ENCODE measurements around the gene ABCC2. TPM values are rescaled to one million over a fixed set of nuclear protein-coding genes. Genes with fewer than 3 reads are reported as not detected.

ABCC2 gene
- total RNA-seq, 1 experiment from 2014 or later, result 129 TPM

- intact Hi-C loops (cut with micrococcal nuclease; ENCODE audit: unreplicated experiment), result no loop called here
- no peaks in the 10 kb centered on the region for H3K27me3 ChIP-seq (replicated peaks; ENCODE audit: control insufficient read depth, insufficient read depth, low read length)
- H3K27me3 Mint-ChIP-seq (ENCODE audit: insufficient read depth, unreplicated experiment), result no peaks in the 10 kb centered on the region
- peak overlapping the region; percentile 77 for H3K4me3 Mint-ChIP-seq (ENCODE audit: unreplicated experiment)
- H3K4me1 ChIP-seq, result peaks cover 61% of the 10 kb centered on the region
- no peaks in the 10 kb centered on the region for H3K9me3 ChIP-seq
- no peaks in the 10 kb centered on the region for H3K9me3 Mint-ChIP-seq (ENCODE audit: unreplicated experiment)
- peak overlapping the region; percentile 95 for H3K27ac Mint-ChIP-seq (ENCODE audit: unreplicated experiment)
- H3K4me3 ChIP-seq (ENCODE audit: low read depth, low read length), result peak overlapping the region; percentile 21
- peaks cover 11% of the 10 kb centered on the region for H3K36me3 Mint-ChIP-seq (ENCODE audit: insufficient read depth, unreplicated experiment)
- H3K36me3 ChIP-seq (ENCODE audit: control insufficient read depth, insufficient read depth, low read length), result no peaks in the 10 kb centered on the region
- DNase-seq, result peak in 1 of 2 experiments; percentile 42
- POLR2A ChIA-PET, result interaction anchor here (0.6 kb wide), 1 partner anchor 1893 kb away, joined by 4 read pairs; no protein-coding TSS in a partner anchor
- peaks cover 74% of the 10 kb centered on the region for H3K4me1 Mint-ChIP-seq (ENCODE audit: low read depth, unreplicated experiment)
- TSS peak; percentile 47 for BruUV-seq (replicated peaks)
- CTCF ChIA-PET, result no interaction called here
- no peak for TF ChIP-seq CTCF (IDR thresholded peaks at IDR 0.05; ENCODE audit: insufficient read depth in 1 of 2, low read depth in 1 of 2, low read length in 1 of 2, severe bottlenecking in 1 of 2, unreplicated experiment in 1 of 2)
These were observed 3.1 kb upstream of the ABCC2 start for GRCh38 chr10:99779335-99779734.

GRCh38 chr10:99781734-99782429 lies 558 bp upstream of the ABCC2 start:
- intact Hi-C loops (cut with micrococcal nuclease; ENCODE audit: unreplicated experiment), result loop anchor here (1.0 to 2.0 kb wide), 3 partner anchors 50 to 161 kb away; partner anchors contain the start of genes COX15, CUTC and SLC25A28
- H3K27me3 ChIP-seq (replicated peaks; ENCODE audit: control insufficient read depth, insufficient read depth, low read length), result no peaks in the 10 kb centered on the region
- H3K4me1 ChIP-seq, result peaks cover 67% of the 10 kb centered on the region
- no peak for DNase-seq
- Mint-ChIP-seq H3K36me3 (ENCODE audit: insufficient read depth, unreplicated experiment) (peaks cover 33% of the 10 kb centered on the region), H3K4me1 (ENCODE audit: low read depth, unreplicated experiment) (peaks cover 75% of the 10 kb centered on the region), H3K27me3 (ENCODE audit: insufficient read depth, unreplicated experiment) (no peaks in the 10 kb centered on the region), H3K27ac (ENCODE audit: unreplicated experiment) (peak overlapping the region; percentile 87), H3K9me3 (ENCODE audit: unreplicated experiment) (no peaks in the 10 kb centered on the region), H3K4me3 (ENCODE audit: unreplicated experiment) (peak overlapping the region; percentile 90)
- TSS peak; percentile 77 for BruUV-seq (replicated peaks)
- H3K9me3 ChIP-seq, result no peaks in the 10 kb centered on the region
- CTCF ChIA-PET, result interaction anchor here (0.8 to 1.5 kb wide), 2 partner anchors 11 to 49 kb away, joined by 3 to 9 read pairs; partner anchors contain the start of genes COX15 and CUTC
- no peak for TF ChIP-seq CTCF (IDR thresholded peaks at IDR 0.05; ENCODE audit: insufficient read depth in 1 of 2, low read depth in 1 of 2, low read length in 1 of 2, severe bottlenecking in 1 of 2, unreplicated experiment in 1 of 2)
- POLR2A ChIA-PET, result interaction anchor here (0.5 to 2.3 kb wide), 4 partner anchors 28 to 186 kb away, joined by 3 to 27 read pairs (median 4); partner anchors contain the start of genes COX15 and CUTC
- H3K4me3 ChIP-seq (ENCODE audit: low read depth, low read length), result peak overlapping the region; percentile 68
- H3K36me3 ChIP-seq (ENCODE audit: control insufficient read depth, insufficient read depth, low read length), result peaks cover 9% of the 10 kb centered on the region

- Mint-ChIP-seq H3K36me3 (ENCODE audit: insufficient read depth, unreplicated experiment) (peaks cover 53% of the 10 kb centered on the region), H3K4me1 (ENCODE audit: low read depth, unreplicated experiment) (peaks cover 62% of the 10 kb centered on the region), H3K27me3 (ENCODE audit: insufficient read depth, unreplicated experiment) (no peaks in the 10 kb centered on the region), H3K4me3 (ENCODE audit: unreplicated experiment) (peak overlapping the region; percentile 90), H3K9me3 (ENCODE audit: unreplicated experiment) (no peaks in the 10 kb centered on the region), H3K27ac (ENCODE audit: unreplicated experiment) (peak overlapping the region; percentile 87)
- CTCF ChIA-PET, result no interaction called here
- Histone ChIP-seq H3K36me3 (ENCODE audit: control insufficient read depth, insufficient read depth, low read length) (peaks cover 10% of the 10 kb centered on the region), H3K27me3 (replicated peaks; ENCODE audit: control insufficient read depth, insufficient read depth, low read length) (no peaks in the 10 kb centered on the region), H3K4me3 (ENCODE audit: low read depth, low read length) (peak overlapping the region; percentile 68), H3K9me3 (no peaks in the 10 kb centered on the region), H3K4me1 (peaks cover 47% of the 10 kb centered on the region)
- POLR2A ChIA-PET, result no interaction called here
- TF ChIP-seq CTCF (IDR thresholded peaks at IDR 0.05; ENCODE audit: insufficient read depth in 1 of 2, low read depth in 1 of 2, low read length in 1 of 2, severe bottlenecking in 1 of 2, unreplicated experiment in 1 of 2), result no peak
- DNase-seq, result no peak
- intact Hi-C loops (cut with micrococcal nuclease; ENCODE audit: unreplicated experiment), result no loop called here
- no TSS peak for BruUV-seq (replicated peaks)
These were observed 1.7 kb downstream of the ABCC2 start for GRCh38 chr10:99784016-99784726.
